Smooth muscle cell of the brain vasculature (primary cell): ENCODE results near the gene GPR27.

Source experiments
- DNase-seq: peaks from one replicate; pipeline ENCODE4 v3.0.0-alpha.2; 2012; ENCODE audit warnings: low read depth, low spot score

The GPR27 gene

GRCh38 chr3:71733319-71733718, 20.3 kb upstream of the GPR27 start:
- DNase-seq = no peak

GRCh38 chr3:71734881-71735280, 18.8 kb upstream of the GPR27 start:
- no peak for DNase-seq

- no peak for DNase-seq
Observed at GRCh38 chr3:71742621-71743020, 11.0 kb upstream of the GPR27 start.

- no peak for DNase-seq
Observed at GRCh38 chr3:71744738-71745137, 8.9 kb upstream of the GPR27 start.

- DNase-seq = no peak
Observed at GRCh38 chr3:71751602-71752001, 2.1 kb upstream of the GPR27 start.

- no peak for DNase-seq
Observed at GRCh38 chr3:71752831-71753700, 589 bp upstream of the GPR27 start.

- no peak for DNase-seq
Observed at GRCh38 chr3:71754610-71755253, 1.1 kb downstream of the GPR27 start.

GRCh38 chr3:71758091-71758490, 4.4 kb downstream of the GPR27 start:
- no peak for DNase-seq

GRCh38 chr3:71759401-71759800, 5.7 kb downstream of the GPR27 start:
- DNase-seq = no peak

GRCh38 chr3:71760140-71760539, 6.5 kb downstream of the GPR27 start:
- DNase-seq = no peak

- no peak for DNase-seq
Observed at GRCh38 chr3:71763426-71763825, 9.8 kb downstream of the GPR27 start.

GRCh38 chr3:71771126-71771525, 17.5 kb downstream of the GPR27 start:
- no peak for DNase-seq

GRCh38 chr3:71771884-71772283, 18.2 kb downstream of the GPR27 start:
- no peak for DNase-seq

GRCh38 chr3:71776538-71776937, 22.9 kb downstream of the GPR27 start:
- DNase-seq = no peak

GRCh38 chr3:71778353-71778752, 24.7 kb downstream of the GPR27 start:
- no peak for DNase-seq

GRCh38 chr3:71779674-71780377, 26.2 kb downstream of the GPR27 start:
- no peak for DNase-seq

GRCh38 chr3:71780430-71780829, 26.8 kb downstream of the GPR27 start:
- no peak for DNase-seq

GRCh38 chr3:71783152-71783551, 29.5 kb downstream of the GPR27 start:
- DNase-seq = no peak

- no peak for DNase-seq
Observed at GRCh38 chr3:71784201-71784913, 30.7 kb downstream of the GPR27 start.

GRCh38 chr3:71784914-71785531, 31.4 kb downstream of the GPR27 start, which contains the start of gene PROK2:
Gene PROK2 (minus strand): TSS chr3:71785148. CDS start chr3:71785052, 96 bp downstream.
- DNase-seq = no peak

- no peak for DNase-seq
Observed at GRCh38 chr3:71785532-71786216, 32.0 kb downstream of the GPR27 start.
